Astrocyte of the hippocampus (primary cell): ENCODE data around the gene ACSM6.
A peak's percentile ranks its signal among the peaks of the same experiment; 100 is the strongest.
"Not testable (repeated sequence)": the region's sequence is repeated elsewhere in the genome, so short reads cannot be mapped to it uniquely, and the experiment has no call there.

Experiments used
- DNase-seq: peaks from one replicate; pipeline ENCODE4 v3.0.0; 2011; ENCODE audit warnings: low read depth, low spot score

The ACSM6 gene

GRCh38 chr10:95217476-95217875 is 23.4 kb downstream of the ACSM6 start:
- peak; percentile 55 for DNase-seq

- no peak for DNase-seq
Measured at GRCh38 chr10:95220539-95220938, 26.5 kb downstream of the ACSM6 start.

GRCh38 chr10:95221124-95221523 is 27.1 kb downstream of the ACSM6 start:
- DNase-seq = peak; percentile 81

- DNase-seq = no peak
Measured at GRCh38 chr10:95225136-95225535, 31.1 kb downstream of the ACSM6 start.

GRCh38 chr10:95228934-95229723 is 35.1 kb downstream of the ACSM6 start:
- DNase-seq = not testable (repeated sequence)

- peak; percentile 92 for DNase-seq
Measured at GRCh38 chr10:95229724-95230627, 35.9 kb downstream of the ACSM6 start.

GRCh38 chr10:95230677-95231586 is 36.9 kb downstream of the ACSM6 start:
- peak; percentile 65 for DNase-seq

GRCh38 chr10:95233377-95234034 is 39.5 kb downstream of the ACSM6 start:
- no peak for DNase-seq

- DNase-seq = no peak
Measured at GRCh38 chr10:95234951-95235350, 40.9 kb downstream of the ACSM6 start.

- DNase-seq = no peak
Measured at GRCh38 chr10:95235676-95236067, 41.6 kb downstream of the ACSM6 start.

GRCh38 chr10:95236068-95236903 is 42.2 kb downstream of the ACSM6 start:
- DNase-seq = peak; percentile 68

GRCh38 chr10:95237376-95238170 is 43.5 kb downstream of the ACSM6 start:
- peak; percentile 51 for DNase-seq

- DNase-seq = not testable (repeated sequence)
Measured at GRCh38 chr10:95240096-95240495, 46.1 kb downstream of the ACSM6 start.

GRCh38 chr10:95240811-95241210 is 46.8 kb downstream of the ACSM6 start:
- no peak for DNase-seq

- DNase-seq = peak; percentile 36
Measured at GRCh38 chr10:95241533-95241932, 47.5 kb downstream of the ACSM6 start.

- DNase-seq = peak; percentile 80
Measured at GRCh38 chr10:95242581-95243317, 48.7 kb downstream of the ACSM6 start.

GRCh38 chr10:95243318-95243617 is 49.2 kb downstream of the ACSM6 start:
- DNase-seq = no peak

GRCh38 chr10:95244152-95244551 is 50.1 kb downstream of the ACSM6 start:
- no peak for DNase-seq
